GM23248 (cell line): ENCODE results near the gene CD164.

ENCODE experiments used
- EZH2 ChIP-seq: fragments of 200-600 bp; sonication (generic); IDR thresholded peaks from 2 replicates; pipeline ENCODE4 v1.6.1; 2018; ENCODE audit warnings: antibody characterized with exemption, mild to moderate bottlenecking; ENCODE audit not compliant: insufficient read depth, poor library complexity, severe bottlenecking
- EZH2phosphoT487 ChIP-seq: fragments of 200-600 bp; sonication (generic); IDR thresholded peaks from 2 replicates; pipeline ENCODE4 v1.6.1; 2018; ENCODE audit warnings: antibody characterized with exemption, moderate library complexity, mild to moderate bottlenecking, low read depth; ENCODE audit not compliant: insufficient read depth

GRCh38 chr6:109396046-109396718 lies 13.9 kb upstream of the CD164 start:
- TF ChIP-seq EZH2phosphoT487 (no peak), EZH2 (no peak)
